Measurements from ENCODE around the gene PAPOLB. TPM values are rescaled to one million over a fixed set of nuclear protein-coding genes. Genes with fewer than 3 reads are reported as not detected.
A peak's percentile ranks its signal among the peaks of the same experiment; 100 is the strongest.

PAPOLB gene
- total RNA-seq, 1 experiment from 2014 or later, result 0.31 TPM

DNA sequence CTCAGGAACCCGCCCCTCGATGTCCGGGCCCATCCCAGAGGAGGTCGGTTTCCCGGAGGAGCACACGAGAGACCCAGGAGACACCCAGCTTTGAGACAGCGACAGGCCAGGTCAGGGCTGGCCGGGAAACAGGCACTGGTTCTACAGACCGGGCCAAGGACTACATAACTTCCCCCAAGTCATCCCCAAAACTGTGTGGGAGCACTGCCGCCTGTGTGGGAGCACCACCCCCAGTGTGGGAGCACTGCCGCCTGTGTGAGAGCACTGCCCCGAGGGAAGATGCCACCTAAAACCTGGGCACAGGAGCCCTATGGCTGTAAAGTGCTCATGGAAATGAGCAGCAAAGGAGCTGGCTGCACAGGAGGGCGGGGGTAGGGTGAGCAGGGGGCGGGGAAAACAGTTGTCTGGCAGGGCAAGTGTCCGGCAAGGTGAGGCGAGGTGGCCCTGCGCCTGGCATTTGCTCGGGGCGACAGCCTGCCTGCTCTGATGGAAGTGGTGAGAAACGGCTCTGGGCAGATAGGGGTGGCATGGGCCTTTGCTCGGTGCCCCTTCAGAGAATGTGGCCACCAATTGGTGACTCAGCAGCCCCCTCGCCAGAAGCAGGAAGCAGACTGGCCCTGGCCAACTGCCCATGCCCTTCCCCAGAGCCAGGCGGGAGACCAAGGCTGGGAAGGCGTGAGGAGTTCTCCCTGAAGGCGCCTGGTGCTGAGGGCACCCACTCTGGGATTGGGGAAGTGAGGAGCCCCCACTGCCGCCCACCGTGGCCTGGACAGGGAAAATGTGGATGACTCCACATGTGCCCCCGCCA, 26.2 kb downstream of the PAPOLB start:
- H3K36me3 Mint-ChIP-seq, result no peaks in the 10 kb centered on the region
- POLR2A ChIA-PET, result no interaction called here
- ATAC-seq (no peak), DNase-seq (ENCODE audit: low spot score) (no peak)
- TF ChIP-seq NR2C2 (CRISPR knock-in tag; IDR thresholded peaks at IDR 0.05), result no peak
- TF ChIP-seq CREB1 (CRISPR knock-in tag; IDR thresholded peaks at IDR 0.05), result no peak
- peak; percentile 83 for TF ChIP-seq ZNF263 (CRISPR knock-in tag; IDR thresholded peaks at IDR 0.05; ENCODE audit: low read depth)
- 0 out of 2 replicates have a peak, but pooled peaks cover 5% of the 10 kb centered on the region for H3K4me1 Mint-ChIP-seq
- no peaks in the 10 kb centered on the region for H3K27me3 Mint-ChIP-seq (ENCODE audit: low read depth)
- no peak overlapping the region for H3K27ac Mint-ChIP-seq
- no peaks in the 10 kb centered on the region for H3K9me3 Mint-ChIP-seq
- CTCF ChIA-PET, result interaction anchor here (1.1 to 1.3 kb wide), 2 partner anchors 11 to 48 kb away, joined by 4 to 5 read pairs; partner anchors contain the start of gene RADIL
- H3K4me3 Mint-ChIP-seq, result no peak overlapping the region

DNA sequence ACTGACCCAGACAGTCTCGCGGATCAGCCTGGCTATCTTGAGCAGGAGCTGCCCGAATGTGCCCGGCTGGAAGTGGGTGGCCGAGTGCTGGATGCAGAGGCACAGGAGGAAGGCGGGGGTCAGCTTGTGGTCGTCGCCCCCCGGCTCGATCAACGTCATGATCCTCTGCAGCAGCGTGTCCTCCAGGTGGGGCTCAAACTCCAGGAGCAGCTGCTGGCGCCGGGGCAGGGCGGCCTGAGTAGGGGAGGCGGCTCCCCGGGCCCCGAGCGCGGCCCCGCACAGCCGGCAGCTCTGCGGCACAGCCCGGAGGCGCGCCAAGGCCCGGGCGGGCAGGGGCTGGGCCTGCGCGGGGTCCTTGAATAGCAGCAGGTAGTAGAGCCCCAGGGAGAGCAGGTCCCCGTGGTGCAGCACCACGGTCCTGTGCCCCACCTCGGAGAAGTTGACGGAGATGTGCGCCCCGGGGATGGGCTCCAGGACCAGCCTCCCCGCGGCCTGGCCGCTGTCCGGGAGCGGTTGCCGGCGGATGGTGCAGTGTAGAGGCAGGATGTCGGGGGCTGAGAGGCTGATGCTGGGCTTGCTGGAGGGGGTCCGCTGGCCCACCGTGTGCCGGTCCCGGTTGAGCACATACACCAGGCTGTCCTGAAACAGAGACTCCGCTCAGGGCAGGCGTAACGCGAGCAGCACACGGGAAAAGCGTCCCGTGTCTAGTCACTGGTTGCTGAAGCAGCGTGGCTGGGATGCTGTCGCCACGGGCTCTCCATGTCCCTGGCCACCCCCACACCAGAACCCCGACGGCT, 27.0 kb downstream of the PAPOLB start:
- ATAC-seq (no peak), DNase-seq (ENCODE audit: low spot score) (no peak)
- Mint-ChIP-seq H3K27me3 (ENCODE audit: low read depth) (no peaks in the 10 kb centered on the region), H3K9me3 (no peaks in the 10 kb centered on the region), H3K27ac (no peak overlapping the region), H3K4me3 (no peak overlapping the region), H3K36me3 (no peaks in the 10 kb centered on the region), H3K4me1 (peaks cover 7% of the 10 kb centered on the region)
- ChIA-PET POLR2A (no interaction called here), CTCF (interaction anchor here (1.5 to 5.7 kb wide), 2 partner anchors 11 to 49 kb away, joined by 6 to 83 read pairs; partner anchors contain the start of gene RADIL)
- TF ChIP-seq, protein P1, sequence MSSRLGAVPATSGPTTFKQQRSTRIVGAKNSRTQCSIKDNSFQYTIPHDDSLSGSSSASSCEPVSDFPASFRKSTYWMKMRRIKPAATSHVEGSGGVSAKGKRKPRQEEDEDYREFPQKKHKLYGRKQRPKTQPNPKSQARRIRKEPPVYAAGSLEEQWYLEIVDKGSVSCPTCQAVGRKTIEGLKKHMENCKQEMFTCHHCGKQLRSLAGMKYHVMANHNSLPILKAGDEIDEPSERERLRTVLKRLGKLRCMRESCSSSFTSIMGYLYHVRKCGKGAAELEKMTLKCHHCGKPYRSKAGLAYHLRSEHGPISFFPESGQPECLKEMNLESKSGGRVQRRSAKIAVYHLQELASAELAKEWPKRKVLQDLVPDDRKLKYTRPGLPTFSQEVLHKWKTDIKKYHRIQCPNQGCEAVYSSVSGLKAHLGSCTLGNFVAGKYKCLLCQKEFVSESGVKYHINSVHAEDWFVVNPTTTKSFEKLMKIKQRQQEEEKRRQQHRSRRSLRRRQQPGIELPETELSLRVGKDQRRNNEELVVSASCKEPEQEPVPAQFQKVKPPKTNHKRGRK (CRISPR knock-in tag; IDR thresholded peaks at IDR 0.05; ENCODE audit: borderline replicate concordance), result no peak
- TF ChIP-seq, protein P2, sequence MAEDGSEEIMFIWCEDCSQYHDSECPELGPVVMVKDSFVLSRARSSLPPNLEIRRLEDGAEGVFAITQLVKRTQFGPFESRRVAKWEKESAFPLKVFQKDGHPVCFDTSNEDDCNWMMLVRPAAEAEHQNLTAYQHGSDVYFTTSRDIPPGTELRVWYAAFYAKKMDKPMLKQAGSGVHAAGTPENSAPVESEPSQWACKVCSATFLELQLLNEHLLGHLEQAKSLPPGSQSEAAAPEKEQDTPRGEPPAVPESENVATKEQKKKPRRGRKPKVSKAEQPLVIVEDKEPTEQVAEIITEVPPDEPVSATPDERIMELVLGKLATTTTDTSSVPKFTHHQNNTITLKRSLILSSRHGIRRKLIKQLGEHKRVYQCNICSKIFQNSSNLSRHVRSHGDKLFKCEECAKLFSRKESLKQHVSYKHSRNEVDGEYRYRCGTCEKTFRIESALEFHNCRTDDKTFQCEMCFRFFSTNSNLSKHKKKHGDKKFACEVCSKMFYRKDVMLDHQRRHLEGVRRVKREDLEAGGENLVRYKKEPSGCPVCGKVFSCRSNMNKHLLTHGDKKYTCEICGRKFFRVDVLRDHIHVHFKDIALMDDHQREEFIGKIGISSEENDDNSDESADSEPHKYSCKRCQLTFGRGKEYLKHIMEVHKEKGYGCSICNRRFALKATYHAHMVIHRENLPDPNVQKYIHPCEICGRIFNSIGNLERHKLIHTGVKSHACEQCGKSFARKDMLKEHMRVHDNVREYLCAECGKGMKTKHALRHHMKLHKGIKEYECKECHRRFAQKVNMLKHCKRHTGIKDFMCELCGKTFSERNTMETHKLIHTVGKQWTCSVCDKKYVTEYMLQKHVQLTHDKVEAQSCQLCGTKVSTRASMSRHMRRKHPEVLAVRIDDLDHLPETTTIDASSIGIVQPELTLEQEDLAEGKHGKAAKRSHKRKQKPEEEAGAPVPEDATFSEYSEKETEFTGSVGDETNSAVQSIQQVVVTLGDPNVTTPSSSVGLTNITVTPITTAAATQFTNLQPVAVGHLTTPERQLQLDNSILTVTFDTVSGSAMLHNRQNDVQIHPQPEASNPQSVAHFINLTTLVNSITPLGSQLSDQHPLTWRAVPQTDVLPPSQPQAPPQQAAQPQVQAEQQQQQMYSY (CRISPR knock-in tag; IDR thresholded peaks at IDR 0.05), result no peak
- TF ChIP-seq, protein P3, sequence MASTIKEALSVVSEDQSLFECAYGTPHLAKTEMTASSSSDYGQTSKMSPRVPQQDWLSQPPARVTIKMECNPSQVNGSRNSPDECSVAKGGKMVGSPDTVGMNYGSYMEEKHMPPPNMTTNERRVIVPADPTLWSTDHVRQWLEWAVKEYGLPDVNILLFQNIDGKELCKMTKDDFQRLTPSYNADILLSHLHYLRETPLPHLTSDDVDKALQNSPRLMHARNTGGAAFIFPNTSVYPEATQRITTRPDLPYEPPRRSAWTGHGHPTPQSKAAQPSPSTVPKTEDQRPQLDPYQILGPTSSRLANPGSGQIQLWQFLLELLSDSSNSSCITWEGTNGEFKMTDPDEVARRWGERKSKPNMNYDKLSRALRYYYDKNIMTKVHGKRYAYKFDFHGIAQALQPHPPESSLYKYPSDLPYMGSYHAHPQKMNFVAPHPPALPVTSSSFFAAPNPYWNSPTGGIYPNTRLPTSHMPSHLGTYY (CRISPR knock-in tag; IDR thresholded peaks at IDR 0.05), result no peak
- TF ChIP-seq GABPB1 (CRISPR knock-in tag; IDR thresholded peaks at IDR 0.05), result no peak
- TF ChIP-seq, protein P4, sequence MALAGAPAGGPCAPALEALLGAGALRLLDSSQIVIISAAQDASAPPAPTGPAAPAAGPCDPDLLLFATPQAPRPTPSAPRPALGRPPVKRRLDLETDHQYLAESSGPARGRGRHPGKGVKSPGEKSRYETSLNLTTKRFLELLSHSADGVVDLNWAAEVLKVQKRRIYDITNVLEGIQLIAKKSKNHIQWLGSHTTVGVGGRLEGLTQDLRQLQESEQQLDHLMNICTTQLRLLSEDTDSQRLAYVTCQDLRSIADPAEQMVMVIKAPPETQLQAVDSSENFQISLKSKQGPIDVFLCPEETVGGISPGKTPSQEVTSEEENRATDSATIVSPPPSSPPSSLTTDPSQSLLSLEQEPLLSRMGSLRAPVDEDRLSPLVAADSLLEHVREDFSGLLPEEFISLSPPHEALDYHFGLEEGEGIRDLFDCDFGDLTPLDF (CRISPR knock-in tag; IDR thresholded peaks at IDR 0.05), result no peak
- no peak for TF ChIP-seq NFATC4 (CRISPR knock-in tag; IDR thresholded peaks at IDR 0.05)
- TF ChIP-seq ZNF671 (CRISPR knock-in tag; IDR thresholded peaks at IDR 0.05), result no peak
- no peak for TF ChIP-seq TCF7 (CRISPR knock-in tag; IDR thresholded peaks at IDR 0.05; ENCODE audit: low read depth)
- TF ChIP-seq GTF2I (CRISPR knock-in tag; conservative IDR thresholded peaks at IDR 0.05), result no peak
- no peak for TF ChIP-seq TEAD4 (CRISPR knock-in tag; IDR thresholded peaks at IDR 0.05)
- no peak for TF ChIP-seq SOX15 (CRISPR knock-in tag; IDR thresholded peaks at IDR 0.05)
- TF ChIP-seq SP1 (CRISPR knock-in tag; conservative IDR thresholded peaks at IDR 0.05), result no peak
- no peak for TF ChIP-seq ZNF423 (CRISPR knock-in tag; IDR thresholded peaks at IDR 0.05)
- TF ChIP-seq, protein P5, sequence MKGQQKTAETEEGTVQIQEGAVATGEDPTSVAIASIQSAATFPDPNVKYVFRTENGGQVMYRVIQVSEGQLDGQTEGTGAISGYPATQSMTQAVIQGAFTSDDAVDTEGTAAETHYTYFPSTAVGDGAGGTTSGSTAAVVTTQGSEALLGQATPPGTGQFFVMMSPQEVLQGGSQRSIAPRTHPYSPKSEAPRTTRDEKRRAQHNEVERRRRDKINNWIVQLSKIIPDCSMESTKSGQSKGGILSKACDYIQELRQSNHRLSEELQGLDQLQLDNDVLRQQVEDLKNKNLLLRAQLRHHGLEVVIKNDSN (CRISPR knock-in tag; IDR thresholded peaks at IDR 0.05), result no peak
- TF ChIP-seq, protein P6, sequence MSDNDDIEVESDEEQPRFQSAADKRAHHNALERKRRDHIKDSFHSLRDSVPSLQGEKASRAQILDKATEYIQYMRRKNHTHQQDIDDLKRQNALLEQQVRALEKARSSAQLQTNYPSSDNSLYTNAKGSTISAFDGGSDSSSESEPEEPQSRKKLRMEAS (CRISPR knock-in tag; IDR thresholded peaks at IDR 0.05), result no peak
- TF ChIP-seq CREM (CRISPR knock-in tag; IDR thresholded peaks at IDR 0.05), result no peak
- TF ChIP-seq, protein P7, sequence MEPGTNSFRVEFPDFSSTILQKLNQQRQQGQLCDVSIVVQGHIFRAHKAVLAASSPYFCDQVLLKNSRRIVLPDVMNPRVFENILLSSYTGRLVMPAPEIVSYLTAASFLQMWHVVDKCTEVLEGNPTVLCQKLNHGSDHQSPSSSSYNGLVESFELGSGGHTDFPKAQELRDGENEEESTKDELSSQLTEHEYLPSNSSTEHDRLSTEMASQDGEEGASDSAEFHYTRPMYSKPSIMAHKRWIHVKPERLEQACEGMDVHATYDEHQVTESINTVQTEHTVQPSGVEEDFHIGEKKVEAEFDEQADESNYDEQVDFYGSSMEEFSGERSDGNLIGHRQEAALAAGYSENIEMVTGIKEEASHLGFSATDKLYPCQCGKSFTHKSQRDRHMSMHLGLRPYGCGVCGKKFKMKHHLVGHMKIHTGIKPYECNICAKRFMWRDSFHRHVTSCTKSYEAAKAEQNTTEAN (CRISPR knock-in tag; IDR thresholded peaks at IDR 0.05), result no peak
